NCI-H526 (cell line): ENCODE data around the gene GMCL2.

Experiments
- DNase-seq, 2 experiments: peaks; one replicate each; lab custom pipeline; 2025; lab: John Stamatoyannopoulos, UW

The GMCL2 gene

DNA sequence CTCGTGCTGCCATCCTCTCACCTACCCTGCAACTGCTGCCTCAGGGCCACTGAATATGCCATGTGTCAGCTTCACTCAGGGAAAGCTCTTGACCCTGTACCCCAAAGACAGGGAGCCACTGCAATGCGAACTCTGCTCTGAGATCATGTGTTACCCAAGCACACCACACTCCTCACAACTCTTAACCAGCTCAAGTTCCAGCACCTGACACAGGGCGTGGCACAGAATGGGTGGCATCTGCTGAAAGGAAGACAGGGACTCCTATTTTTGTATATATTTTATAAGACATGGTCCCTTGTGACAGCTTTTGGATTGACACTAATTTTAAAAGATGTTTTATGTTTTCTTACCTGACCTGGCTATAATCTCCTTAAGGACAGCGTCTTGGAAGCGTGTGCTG, 34.7 kb upstream of the GMCL2 start:
- DNase-seq = no peak

DNA sequence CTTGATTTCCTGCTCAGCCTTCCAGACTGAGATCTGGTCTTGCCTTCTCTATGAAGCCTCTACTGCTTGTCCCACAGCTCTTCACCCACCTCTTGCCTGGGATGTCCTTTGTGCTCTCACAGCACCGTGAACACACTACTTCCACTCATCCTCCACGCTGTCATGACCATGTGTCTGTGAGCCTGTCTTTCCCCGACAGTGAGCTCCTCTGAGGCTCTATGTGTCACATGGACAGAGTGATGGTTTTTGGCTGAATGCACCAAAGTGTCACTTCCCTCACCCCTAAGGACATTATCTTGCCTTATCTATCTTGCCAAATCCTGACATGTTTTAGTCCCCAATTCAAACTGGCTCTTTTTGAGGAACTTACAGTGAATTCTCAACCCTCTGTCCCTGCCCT, 34.1 kb upstream of the GMCL2 start:
- DNase-seq = no peak

- DNase-seq = no peak
Measured at GRCh38 chr5:178218827-178219226, 31.7 kb upstream of the GMCL2 start.

- no peak for DNase-seq
Measured at GRCh38 chr5:178218237-178218776, 31.1 kb upstream of the GMCL2 start.

GRCh38 chr5:178216779-178217178, 29.6 kb upstream of the GMCL2 start:
- no peak for DNase-seq

DNA sequence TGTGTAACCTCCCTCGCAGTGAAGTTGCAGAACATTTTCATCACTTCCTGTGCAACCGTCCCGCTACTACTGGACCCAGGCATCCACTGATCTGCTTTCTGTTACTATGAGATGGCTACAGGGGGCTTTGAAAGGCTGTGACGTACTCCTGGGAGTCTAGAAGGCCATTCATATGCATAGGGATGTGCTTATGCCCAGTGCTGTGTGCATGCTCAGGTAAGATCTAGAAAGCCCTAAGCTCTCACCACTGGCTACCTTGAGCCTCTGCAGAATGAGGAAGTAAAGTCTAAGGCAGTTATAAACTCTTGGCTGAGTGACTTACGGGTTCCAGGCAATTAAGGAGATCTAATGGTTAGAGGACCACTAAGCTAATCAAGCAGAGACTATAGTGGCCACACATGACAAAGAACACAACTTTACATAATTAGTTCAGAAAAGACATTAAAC, 28.9 kb upstream of the GMCL2 start:
- DNase-seq = no peak

DNA sequence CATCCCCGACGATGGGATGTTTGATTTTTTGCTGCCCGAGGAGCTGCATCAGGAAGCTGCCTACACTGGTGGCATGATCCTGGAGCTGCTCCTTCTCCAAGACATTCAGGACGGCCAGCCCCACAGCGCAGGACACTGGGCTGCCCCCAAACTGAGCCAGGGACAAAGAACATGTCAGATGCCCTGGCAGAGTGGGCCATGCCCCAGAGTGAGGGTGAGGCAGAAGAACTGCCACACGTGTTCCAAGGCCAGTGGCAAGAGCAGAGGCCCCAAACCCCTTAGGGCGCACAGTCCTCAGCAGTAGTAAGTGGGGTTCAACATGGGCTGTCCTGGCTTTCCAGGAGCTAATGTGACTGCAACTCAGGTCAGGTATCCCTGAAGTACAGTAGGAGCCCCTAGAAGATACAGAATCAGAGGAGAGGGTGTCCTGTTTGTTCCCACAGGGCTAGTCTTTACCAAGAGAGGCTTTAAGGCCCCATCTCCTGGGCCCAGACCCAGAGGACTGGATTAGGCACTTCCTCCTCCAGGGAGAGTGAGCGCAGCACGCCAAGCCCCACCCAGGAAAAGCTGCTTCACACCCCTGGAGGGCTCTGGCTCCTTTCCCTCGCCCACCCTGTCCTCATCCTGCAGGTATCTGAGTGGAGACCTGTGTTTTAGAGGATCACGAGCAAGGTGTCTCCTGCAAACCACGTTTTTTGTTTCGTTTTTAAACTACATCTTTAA, 28.3 kb upstream of the GMCL2 start:
- DNase-seq = no peak

GRCh38 chr5:178214160-178214803, 27.1 kb upstream of the GMCL2 start:
- DNase-seq = no peak

DNA sequence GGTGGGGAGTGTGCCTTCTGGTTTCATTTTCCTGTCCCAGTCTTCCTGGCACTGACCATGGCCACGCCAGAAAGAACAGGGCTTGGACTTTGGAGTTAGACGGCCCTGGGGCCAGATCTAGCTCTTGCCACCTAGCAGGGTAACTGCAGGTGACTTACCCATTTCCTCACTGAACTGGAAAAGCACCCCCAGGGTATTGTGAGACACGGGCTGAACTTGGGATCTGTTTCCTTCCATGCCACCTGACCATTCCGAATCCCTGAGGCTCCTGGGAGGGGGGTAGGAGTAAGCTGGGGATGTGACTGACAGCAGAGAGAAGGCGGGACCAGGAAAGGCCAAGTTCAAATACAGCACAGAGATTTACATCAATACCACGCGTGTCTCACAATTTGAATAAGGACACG, 26.6 kb upstream of the GMCL2 start:
- DNase-seq = peak in 1 of 2 experiments; percentile 15

DNA sequence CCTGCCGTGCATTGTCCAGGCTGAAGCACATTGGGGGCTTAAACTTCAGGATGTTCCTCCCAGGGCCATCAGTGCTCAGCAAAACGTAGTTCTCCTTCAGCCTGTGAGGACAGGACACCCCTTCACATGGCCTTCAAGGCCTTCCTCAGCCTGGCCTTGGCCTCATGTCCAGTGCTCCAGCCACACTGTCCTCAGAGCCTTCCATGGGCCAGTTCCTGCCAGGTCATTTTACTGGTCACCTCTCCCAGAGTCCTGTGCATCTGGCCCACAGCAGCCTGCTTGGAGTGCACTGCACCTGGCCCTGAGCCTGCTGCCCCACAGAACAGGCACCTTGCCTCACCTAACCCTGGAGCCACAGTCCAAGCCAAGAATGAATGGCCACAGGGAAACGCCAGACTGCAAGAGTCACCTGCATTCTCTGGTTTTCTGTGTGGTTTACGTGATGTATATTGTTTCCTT, 25.9 kb upstream of the GMCL2 start:
- no peak for DNase-seq

DNA sequence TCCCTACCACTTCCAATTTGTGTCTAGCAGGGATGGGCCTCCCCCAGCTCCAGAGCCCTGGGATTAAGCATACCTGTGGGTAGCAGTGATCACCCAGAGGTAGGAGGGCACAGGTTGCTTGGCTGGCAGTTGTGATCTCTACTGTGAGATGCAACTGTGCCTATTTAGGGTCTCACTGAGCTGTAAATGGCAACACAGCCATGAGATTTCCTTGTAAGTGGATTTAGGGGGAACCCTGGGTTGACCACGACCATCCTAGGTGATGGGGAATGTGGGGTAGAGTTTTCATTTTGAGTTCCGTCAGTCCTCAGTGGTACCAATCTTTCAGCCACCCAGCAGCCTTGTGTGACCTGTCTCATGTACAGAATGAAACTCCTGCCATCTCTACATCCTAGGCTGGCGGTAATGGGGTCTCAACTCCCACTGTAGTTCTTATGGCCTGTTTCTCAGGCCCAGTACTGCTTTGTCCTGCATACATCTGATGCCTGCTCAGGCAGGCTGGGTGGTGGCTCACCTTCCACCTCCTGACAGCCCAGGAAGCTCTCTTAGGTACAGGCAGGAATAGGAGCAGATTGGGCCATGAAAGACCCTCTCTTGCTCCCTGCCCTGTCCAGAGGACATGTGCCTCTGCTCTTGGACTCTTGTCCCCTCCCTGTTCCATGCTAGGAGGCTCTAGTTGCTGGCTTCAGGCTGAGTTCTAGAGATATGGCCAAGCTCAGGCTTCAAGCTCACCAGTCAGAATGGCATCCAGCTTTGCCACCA, 25.3 kb upstream of the GMCL2 start:
- no peak for DNase-seq

DNA sequence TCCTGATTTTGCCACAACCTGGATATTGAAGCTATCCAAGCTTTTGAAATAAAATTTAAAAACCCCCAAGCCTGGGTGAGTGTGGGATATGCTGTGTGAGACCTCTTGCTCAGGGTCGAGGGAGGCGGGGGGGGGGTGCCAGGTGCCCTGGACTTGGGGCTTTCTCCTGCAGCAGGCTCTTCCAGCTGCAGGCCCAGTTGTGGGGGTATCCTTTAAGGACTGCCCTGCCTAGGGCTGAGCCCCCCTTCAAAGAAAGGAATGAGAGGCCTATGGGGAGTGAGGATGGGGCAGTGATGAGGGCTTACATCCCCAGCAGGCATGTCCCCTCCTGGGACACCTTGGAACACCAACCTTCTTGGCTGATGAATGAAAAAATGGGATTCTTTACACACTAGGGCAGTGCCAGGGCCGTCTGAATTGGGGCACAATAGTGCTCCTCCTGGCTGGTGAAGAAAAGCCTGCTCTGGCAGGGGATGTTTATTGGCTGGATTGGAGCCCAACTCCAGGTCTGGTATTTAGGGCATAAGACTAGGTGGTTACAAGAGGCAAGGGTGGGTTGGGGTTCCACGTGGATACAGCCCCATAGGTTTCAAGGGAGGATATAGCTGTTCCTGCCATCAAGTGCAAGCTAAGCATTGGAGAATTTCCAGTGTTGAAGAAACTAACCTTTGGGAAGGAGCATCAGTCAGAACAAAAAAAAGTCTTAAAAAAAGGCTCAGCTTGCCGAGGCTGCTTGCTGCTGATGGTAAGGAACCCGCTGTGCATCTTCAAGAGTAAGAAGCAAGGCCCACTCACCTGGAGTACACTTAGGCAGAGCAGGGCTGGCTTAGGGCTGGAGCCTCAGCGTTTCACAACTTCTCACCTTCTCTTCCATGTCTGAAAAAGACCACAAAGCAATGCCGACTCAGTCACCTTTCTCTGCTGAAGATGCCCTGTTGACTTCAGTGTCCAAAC, 24.2 kb upstream of the GMCL2 start:
- no peak for DNase-seq

- DNase-seq = no peak
Measured at GRCh38 chr5:178210686-178211085, 23.5 kb upstream of the GMCL2 start.

- no peak for DNase-seq
Measured at GRCh38 chr5:178210073-178210535, 22.9 kb upstream of the GMCL2 start.

DNA sequence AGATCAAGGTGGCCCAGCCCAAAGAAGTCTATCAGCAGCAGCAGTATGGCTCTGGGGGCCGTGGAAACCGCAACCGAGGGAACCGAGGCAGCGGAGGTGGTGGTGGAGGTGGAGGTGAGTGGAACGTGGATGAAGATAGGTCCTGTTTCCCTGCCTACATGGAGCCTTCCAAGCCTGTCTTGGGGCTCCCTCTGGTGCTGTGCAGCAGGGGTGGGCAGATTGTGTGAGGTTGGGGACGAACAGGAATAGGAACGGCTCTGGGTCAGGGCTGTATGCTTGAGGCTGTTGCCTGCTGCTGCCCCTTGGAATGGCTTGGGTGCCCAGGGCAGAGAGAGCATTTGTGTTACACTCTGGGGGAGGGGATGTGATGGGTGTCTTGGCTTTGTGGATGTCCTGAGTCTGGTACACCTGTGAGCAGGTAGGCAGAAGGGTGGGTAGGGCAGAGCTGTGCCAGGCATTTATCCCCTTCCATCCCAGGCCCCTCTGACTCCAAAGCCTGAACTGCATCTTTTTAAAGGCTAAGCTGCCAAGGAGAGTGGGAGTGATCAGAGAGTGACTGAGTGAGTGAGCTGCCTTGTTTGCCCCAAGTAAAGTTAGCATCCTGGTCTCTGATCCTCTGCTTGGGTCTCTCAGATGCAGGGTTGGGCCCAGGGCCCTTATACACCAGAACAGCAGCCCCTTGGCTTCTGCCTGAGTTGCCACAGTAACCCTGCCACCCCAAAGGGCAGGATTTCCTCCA, 22.3 kb upstream of the GMCL2 start:
- no peak for DNase-seq

DNA sequence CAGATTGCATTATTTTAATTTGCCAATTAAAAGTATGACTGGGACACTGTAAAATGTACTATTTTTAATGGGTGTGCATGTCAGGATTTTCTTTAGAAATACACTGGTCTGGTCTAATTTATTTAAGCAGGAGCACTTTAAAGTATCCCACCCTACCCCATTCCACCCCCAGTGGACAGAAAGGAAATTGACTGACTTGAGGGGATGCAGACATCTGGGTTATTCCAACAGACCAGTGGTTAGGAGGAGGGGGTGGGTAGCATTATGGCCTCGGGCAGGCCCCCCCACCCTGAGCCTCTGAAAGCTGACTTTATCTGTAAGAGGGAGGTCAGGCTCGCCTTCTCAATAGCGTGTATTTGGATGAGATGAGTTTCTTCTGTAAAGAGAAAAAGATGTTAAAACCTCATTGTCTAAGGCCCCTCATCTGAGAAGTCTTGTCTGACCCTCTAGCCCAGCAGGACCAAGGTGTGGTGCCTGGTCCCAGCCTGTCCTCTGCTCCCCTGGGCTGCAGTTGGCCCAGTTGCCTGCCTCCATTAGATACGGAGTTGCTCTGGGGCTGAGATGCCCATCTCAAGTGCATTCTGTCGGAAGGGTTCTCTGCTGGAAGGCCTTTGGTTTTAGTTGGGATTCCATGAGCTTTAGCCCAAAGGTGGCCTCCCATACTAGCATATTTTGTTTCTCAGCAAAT, 21.5 kb upstream of the GMCL2 start:
- no peak for DNase-seq

- no peak for DNase-seq
Measured at GRCh38 chr5:178207917-178208280, 20.7 kb upstream of the GMCL2 start.

GRCh38 chr5:178207183-178207916, 20.2 kb upstream of the GMCL2 start:
- DNase-seq = no peak
